SK-N-SH (cell line): ENCODE results near the gene PSMB10. TPM values are rescaled to one million over a fixed set of nuclear protein-coding genes. Genes with fewer than 3 reads are reported as not detected.

Source experiments
- CTCF ChIA-PET: fragments of 300-600, 350-600 bp; formaldehyde crosslinking; extraction: SDS; loops from one replicate; lab custom pipeline; 2021; lab: Yijun Ruan, JAX
- POLR2A ChIA-PET: fragments of 350-600 bp; sonication (Branson Sonifier 250); formaldehyde crosslinking; extraction: SDS; loops from one replicate; lab custom pipeline; 2020; ENCODE audit warnings: antibody characterized with exemption, inconsistent platforms; lab: Yijun Ruan, JAX
- DNase-seq: peaks from one replicate; pipeline ENCODE4 v3.0.0; 2012
- H2AFZ ChIP-seq: fragments of 200-600 bp; sonication (generic); 2 replicates; pipeline ENCODE4 v1.8.1; 2016; ENCODE audit warnings: antibody characterized with exemption, mild to moderate bottlenecking, low read depth
- H3F3A ChIP-seq: fragments of 200-600 bp; sonication (generic); replicated peaks from 2 replicates; pipeline ENCODE3; 2016; ENCODE audit warnings: antibody characterized with exemption, mild to moderate bottlenecking; ENCODE audit not compliant: insufficient read depth
- H3K27ac ChIP-seq, 2 experiments: fragments of 200-500 bp in 1 of 2; fragments of 200-600 bp in 1 of 2; sonication (Bioruptor generic) in 1 of 2; sonication (generic), shearing (Covaris generic) in 1 of 2; 2 replicates each; pipeline versions ENCODE4 v1.5.1 to v1.6.1; 2014 to 2016; ENCODE audit warnings: low read depth in 2 of 2, inconsistent platforms in 1 of 2, low read length in 1 of 2, mild to moderate bottlenecking in 1 of 2, mixed read lengths in 1 of 2
- H3K27me3 ChIP-seq: fragments of 200-600 bp; sonication (generic), shearing (Covaris generic); 2 replicates; pipeline ENCODE4 v1.6.1; 2016; ENCODE audit warnings: mixed run types; ENCODE audit not compliant: insufficient read depth
- H3K36me3 ChIP-seq, 2 experiments: fragments of 200-500 bp in 1 of 2; fragments of 200-600 bp in 1 of 2; sonication (Bioruptor generic) in 1 of 2; sonication (generic) in 1 of 2; replicated peaks in 1 of 2; 2 replicates each; pipeline versions ENCODE3 to v1.5.1; 2014 to 2016; ENCODE audit warnings: low read length in 1 of 2, mild to moderate bottlenecking in 1 of 2; ENCODE audit not compliant: insufficient read depth in 2 of 2, control insufficient read depth in 1 of 2
- H3K4me1 ChIP-seq, 2 experiments: fragments of 200-500 bp in 1 of 2; fragments of 200-600 bp in 1 of 2; sonication (Bioruptor generic) in 1 of 2; sonication (generic), shearing (Covaris generic) in 1 of 2; 2 replicates each; pipeline versions ENCODE4 v1.5.1 to v1.6.1; 2014 to 2016; ENCODE audit warnings: low read depth in 1 of 2, low read length in 1 of 2, mixed run types in 1 of 2; ENCODE audit not compliant: insufficient read depth in 2 of 2, control insufficient read depth in 1 of 2
- H3K4me2 ChIP-seq: fragments of 200-600 bp; sonication (generic), shearing (Covaris generic); 2 replicates; pipeline ENCODE4 v1.6.1; 2017; ENCODE audit warnings: mixed run types
- H3K4me3 ChIP-seq, 2 experiments: fragments of 200-500 bp in 1 of 2; fragments of 200-600 bp in 1 of 2; sonication (Bioruptor generic) in 1 of 2; sonication (generic), shearing (Covaris generic) in 1 of 2; 2 replicates each; pipeline versions ENCODE4 v1.5.1 to v1.8.1; 2014 to 2016; ENCODE audit warnings: low read depth in 2 of 2, inconsistent platforms in 1 of 2, low read length in 1 of 2, mild to moderate bottlenecking in 1 of 2, mixed read lengths in 1 of 2, moderate library complexity in 1 of 2
- H3K79me2 ChIP-seq: fragments of 200-600 bp; sonication (generic); 2 replicates; pipeline ENCODE4 v1.8.1; 2017; ENCODE audit warnings: mild to moderate bottlenecking; ENCODE audit not compliant: insufficient read depth
- H3K9ac ChIP-seq: fragments of 200-600 bp; sonication (generic); 2 replicates; pipeline ENCODE4 v1.6.1; 2017; ENCODE audit warnings: mixed run types
- H3K9me2 ChIP-seq: fragments of 200-600 bp; sonication (generic); 2 replicates; pipeline ENCODE4 v1.6.1; 2017; ENCODE audit warnings: mixed run types
- H3K9me3 ChIP-seq: fragments of 200-600 bp; sonication (generic); 2 replicates; pipeline ENCODE4 v1.6.1; 2017; ENCODE audit warnings: mixed run types, mild to moderate bottlenecking, moderate library complexity
- H4K20me1 ChIP-seq: fragments of 200-600 bp; sonication (generic); 2 replicates; pipeline ENCODE4 v1.6.1; 2017; ENCODE audit warnings: mild to moderate bottlenecking, mixed run types; ENCODE audit not compliant: insufficient read depth
- CTCF ChIP-seq: fragments of 200-600 bp; sonication (generic); IDR thresholded peaks from 2 replicates; pipeline ENCODE4 v1.6.1; 2017; ENCODE audit warnings: antibody characterized with exemption, mild to moderate bottlenecking, moderate library complexity
- EP300 ChIP-seq, 2 experiments: IDR thresholded peaks; 2 replicates each; pipeline versions ENCODE4 v1.4.0 to v1.6.1; 2012; ENCODE audit warnings: borderline replicate concordance in 1 of 2, low read depth in 1 of 2, low read length in 1 of 2
- FOSL2 ChIP-seq: IDR thresholded peaks from 2 replicates; pipeline ENCODE4 v1.4.0; 2012; ENCODE audit warnings: low read depth, mild to moderate bottlenecking, moderate library complexity, borderline replicate concordance
- IRF3 ChIP-seq: fragments of 150-350 bp; IDR thresholded peaks from 2 replicates; pipeline ENCODE4 v1.6.1; 2016; ENCODE audit warnings: mild to moderate bottlenecking, low read depth, low read length
- PBX3 ChIP-seq: IDR thresholded peaks from 2 replicates; pipeline ENCODE4; 2012
- POLR2AphosphoS5 ChIP-seq: IDR thresholded peaks from 2 replicates; pipeline ENCODE4 v1.6.1; 2012; ENCODE audit warnings: low read depth, low read length
- RAD21 ChIP-seq: IDR thresholded peaks from 2 replicates; pipeline ENCODE4 v1.6.1; 2012; ENCODE audit warnings: mild to moderate bottlenecking, low read length
- RCOR1 ChIP-seq: fragments of 150-350 bp; IDR thresholded peaks from 2 replicates; pipeline ENCODE4 v1.6.1; 2017; ENCODE audit warnings: antibody characterized with exemption, low read length
- RFX5 ChIP-seq: IDR thresholded peaks from 2 replicates; pipeline ENCODE4 v1.6.1; 2012; ENCODE audit warnings: mild to moderate bottlenecking, improper control_type of control experiment, low read length
- TAF1 ChIP-seq: IDR thresholded peaks from 2 replicates; pipeline ENCODE4 v1.6.1; 2012; ENCODE audit warnings: low read depth, mild to moderate bottlenecking, low read length, moderate library complexity, borderline replicate concordance
- TCF12 ChIP-seq: IDR thresholded peaks from 2 replicates; pipeline ENCODE4 v1.4.0; 2012
- TEAD4 ChIP-seq: IDR thresholded peaks from 2 replicates; pipeline ENCODE4 v1.4.0; 2012; ENCODE audit warnings: mild to moderate bottlenecking, borderline replicate concordance; ENCODE audit not compliant: insufficient read depth
- USF1 ChIP-seq: IDR thresholded peaks from 2 replicates; pipeline ENCODE4 v1.4.0; 2012; ENCODE audit warnings: low read depth, borderline replicate concordance
- USF2 ChIP-seq: fragments of 150-350 bp; IDR thresholded peaks from 2 replicates; pipeline ENCODE4 v1.6.1; 2017; ENCODE audit warnings: antibody characterized with exemption, low read length, low read depth, borderline replicate concordance
- YY1 ChIP-seq: IDR thresholded peaks from 2 replicates; pipeline ENCODE4 v1.4.0; 2012; ENCODE audit warnings: low read depth, mild to moderate bottlenecking
- WGBS: methylation state at CpG from one replicate; pipeline ENCODE4 v1.1.6; 2017; ENCODE audit warnings: low lambda C conversion rate; 5-methylcytosine and 5-hydroxymethylcytosine counted together
- polyA plus RNA-seq, 3 experiments: library from polyadenylated mRNA; depleted of rRNA; stranded (reverse); fragments of >200 nt; gene quantifications; 2 replicates each; pipeline ENCODE4 v1.2.3, GENCODE V29; 2012

PSMB10 gene
- polyA plus RNA-seq (2012; rRNA removed): 52.7 and 57.8 TPM in 2 replicates
- polyA plus RNA-seq (2012; cell fraction: cytosol; rRNA removed): 28.1 and 38.0 TPM in 2 replicates
- 24.1 and 38.0 TPM in 2 replicates for polyA plus RNA-seq (2012; cell fraction: nucleus; rRNA removed)

GRCh38 chr16:67936124-67936879, at the start of gene PSMB10:
Gene PSMB10 (minus strand): TSS chr16:67936850. CDS start chr16:67936749, 101 bp downstream.
- no peaks in the 10 kb centered on the region for H4K20me1 ChIP-seq
- peaks cover 11 to 28% of the 10 kb centered on the region in 2 experiments; a peak in 2 of 4 replicates for H3K4me1 ChIP-seq
- TF ChIP-seq FOSL2: 0 out of 2 replicates have a peak, but pooled peaks have one; percentile 5
- TF ChIP-seq TAF1: peak; percentile 19; the same call in 1 of the 2 replicates
- no peak for TF ChIP-seq USF2
- TF ChIP-seq RAD21: peak; percentile 18; the same call in 1 of the 2 replicates
- TF ChIP-seq RCOR1: no peak
- TF ChIP-seq RFX5: no peak
- no peak for TF ChIP-seq CTCF
- TF ChIP-seq EP300 (IDR thresholded peaks at IDR 0.05; ENCODE audit: borderline replicate concordance in 1 of 2, low read depth in 1 of 2, low read length in 1 of 2): no peak
- TF ChIP-seq, all 33 proteins: peak for 3
- ChIA-PET CTCF (interaction anchor here (0.9 to 28.1 kb wide), 7 partner anchors 8 to 264 kb away, joined by 3 to 564 read pairs (median 7); partner anchors contain the start of genes EDC4, NRN1L and PSKH1), POLR2A (interaction anchor here (0.7 to 2.5 kb wide), 8 partner anchors 11 to 149 kb away, joined by 4 to 12 read pairs (median 5); partner anchors contain the start of genes DDX28, DUS2, NFATC3 and NRN1L)
- H3K27me3 ChIP-seq: no peaks in the 10 kb centered on the region
- H3K9me3 ChIP-seq: no peaks in the 10 kb centered on the region
- peak within 1 kb of the TSS; percentile 84 to 89 for H3K4me3 ChIP-seq
- peak; percentile 74 for DNase-seq
- H3K4me2 ChIP-seq: peak within 1 kb of the TSS; percentile 99
- peaks cover 28% of the 10 kb centered on the region for H3K79me2 ChIP-seq
- H3K9me2 ChIP-seq: no peaks in the 10 kb centered on the region
- H3K36me3 ChIP-seq: peaks cover 4 to 15% of the 10 kb centered on the region in 2 experiments
- peaks cover 18% of the 10 kb centered on the region for H3F3A ChIP-seq
- peak within 1 kb of the TSS; percentile 86 for H3K9ac ChIP-seq
- H2AFZ ChIP-seq: peak within 1 kb of the TSS; percentile 42; the same call in 1 of the 2 replicates
- peak within 1 kb of the TSS; percentile 79 to 85 for H3K27ac ChIP-seq
- WGBS: 1% methylated on average over 22 of the region's 54 CpGs

GRCh38 chr16:67982011-67982696, 45.5 kb upstream of the PSMB10 start:
- WGBS: 84% methylated on average over 25 of the region's 49 CpGs
- no peaks in the 10 kb centered on the region; the same call in 1 of the 2 replicates for H3K27me3 ChIP-seq
- CTCF ChIA-PET: interaction anchor here (0.8 to 1.2 kb wide), 2 partner anchors 9 to 40 kb away, joined by 3 to 4 read pairs; no protein-coding TSS in a partner anchor

More at GRCh38 chr16:67982011-67982696, 45.5 kb upstream of the PSMB10 start:
- no peak for DNase-seq
- H3K9me3 ChIP-seq: no peaks in the 10 kb centered on the region
- no peak for TF ChIP-seq TCF12
- TF ChIP-seq EP300 (IDR thresholded peaks at IDR 0.05; ENCODE audit: borderline replicate concordance in 1 of 2, low read depth in 1 of 2, low read length in 1 of 2): no peak
- TF ChIP-seq YY1: no peak
- TF ChIP-seq PBX3: no peak
- no peak for TF ChIP-seq TAF1
- no peak for TF ChIP-seq USF2
- TF ChIP-seq IRF3: no peak
- no peak for TF ChIP-seq TEAD4
- no peak for TF ChIP-seq USF1
- no peak for TF ChIP-seq POLR2AphosphoS5
- no peak overlapping the region for H3K4me2 ChIP-seq
- no peaks in the 10 kb centered on the region for H4K20me1 ChIP-seq
- no peak overlapping the region for H2AFZ ChIP-seq
- no peak overlapping the region for H3K9ac ChIP-seq
- H3K9me2 ChIP-seq: no peaks in the 10 kb centered on the region
- no peaks in the 10 kb centered on the region for H3F3A ChIP-seq
- H3K36me3 ChIP-seq: no peaks in the 10 kb centered on the region
- H3K27ac ChIP-seq: no peak overlapping the region
- H3K4me1 ChIP-seq: peaks cover 0 to 3% of the 10 kb centered on the region in 2 experiments; a peak in 1 of 4 replicates
- POLR2A ChIA-PET: no interaction called here
- no peak overlapping the region for H3K4me3 ChIP-seq
- no peaks in the 10 kb centered on the region for H3K79me2 ChIP-seq
